BLaER1 treated with 17β-estradiol and CSF1 and Interleukin-3, amounts not matched to agents 10 nM and 100 nM (cell line): ENCODE measurements around the gene ZDHHC21.

Source experiments
- H3K27ac ChIP-seq, 11 experiments: shearing (Covaris generic); formaldehyde crosslinking; 2 replicates each; pipeline ENCODE4 v1.8.1; 2022
- H3K27me3 ChIP-seq, 11 experiments: shearing (Covaris generic); formaldehyde crosslinking; 2 replicates each; pipeline ENCODE4 v1.8.1; 2022
- H3K36me3 ChIP-seq, 11 experiments: shearing (Covaris generic); formaldehyde crosslinking; 2 replicates each; pipeline ENCODE4 v1.8.1; 2022
- H3K4me1 ChIP-seq, 10 experiments: shearing (Covaris generic); formaldehyde crosslinking; 2 replicates each; pipeline ENCODE4 v1.8.1; 2022
- H3K4me2 ChIP-seq, 11 experiments: shearing (Covaris generic); formaldehyde crosslinking; 2 replicates each; pipeline ENCODE4 v1.8.1; 2022
- H3K4me3 ChIP-seq, 10 experiments: shearing (Covaris generic); formaldehyde crosslinking; 2 replicates each; pipeline ENCODE4 v1.8.1; 2022
- H3K9ac ChIP-seq, 11 experiments: shearing (Covaris generic); formaldehyde crosslinking; 2 replicates each; pipeline ENCODE4 v1.8.1; 2022
- H3K9me3 ChIP-seq, 11 experiments: shearing (Covaris generic); formaldehyde crosslinking; replicated peaks in 1 of 11; 2 replicates each; pipeline ENCODE4 v1.8.1; 2022
- H4K20me1 ChIP-seq, 11 experiments: shearing (Covaris generic); formaldehyde crosslinking; 2 replicates each; pipeline ENCODE4 v1.8.1; 2022
- Cebpa-rat ChIP-seq, 11 experiments: shearing (Covaris generic); IDR thresholded peaks; 2 replicates each; pipeline ENCODE4 v1.8.1; 2022

The ZDHHC21 gene

DNA sequence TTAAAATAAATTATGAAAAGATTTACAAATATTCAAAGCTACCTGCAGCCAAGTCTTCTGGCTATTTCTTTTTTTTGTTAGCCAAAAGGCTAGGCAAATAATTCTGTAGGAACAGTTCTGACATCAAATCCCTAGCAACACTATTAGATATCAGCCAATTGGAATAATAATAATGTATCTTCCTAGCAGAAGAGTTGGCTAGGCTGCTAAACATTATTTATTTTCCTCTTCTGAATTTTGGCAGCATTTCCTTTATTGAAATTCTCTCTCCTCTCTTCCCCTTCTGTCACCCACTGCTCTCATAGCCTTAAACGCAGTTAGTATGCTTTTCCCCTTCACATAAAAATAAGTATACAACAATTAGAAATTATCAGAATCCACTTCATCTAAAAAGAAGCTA, 42.6 kb downstream of the ZDHHC21 start:
- Histone ChIP-seq H3K36me3 (peaks cover 10 to 23% (median 20%) of the 10 kb centered on the region in 11 experiments; a peak in 19 of 22 replicates), H3K27me3 (no peaks in the 10 kb centered on the region), H3K9me3 (peaks cover 11 to 19% (median 18%) of the 10 kb centered on the region in 11 experiments), H3K4me3 (no peak overlapping the region), H3K9ac (no peak overlapping the region), H3K4me1 (no peaks in the 10 kb centered on the region), H4K20me1 (no peaks in the 10 kb centered on the region), H3K4me2 (no peak overlapping the region), H3K27ac (no peak overlapping the region)
- no peak for TF ChIP-seq Cebpa-rat (IDR thresholded peaks at IDR 0.05)

GRCh38 chr9:14645648-14646047, 47.6 kb downstream of the ZDHHC21 start:
- no peak overlapping the region for H3K4me3 ChIP-seq
- H4K20me1 ChIP-seq = no peaks in the 10 kb centered on the region
- no peak overlapping the region for H3K4me2 ChIP-seq
- no peak overlapping the region for H3K27ac ChIP-seq
- no peak for TF ChIP-seq Cebpa-rat (IDR thresholded peaks at IDR 0.05)
- no peaks in the 10 kb centered on the region for H3K9me3 ChIP-seq
- H3K9ac ChIP-seq = no peak overlapping the region
- peaks cover 0 to 3% (median 0%) of the 10 kb centered on the region in 11 experiments; a peak in 1 of 22 replicates for H3K36me3 ChIP-seq
- no peaks in the 10 kb centered on the region for H3K27me3 ChIP-seq
- H3K4me1 ChIP-seq = no peaks in the 10 kb centered on the region

DNA sequence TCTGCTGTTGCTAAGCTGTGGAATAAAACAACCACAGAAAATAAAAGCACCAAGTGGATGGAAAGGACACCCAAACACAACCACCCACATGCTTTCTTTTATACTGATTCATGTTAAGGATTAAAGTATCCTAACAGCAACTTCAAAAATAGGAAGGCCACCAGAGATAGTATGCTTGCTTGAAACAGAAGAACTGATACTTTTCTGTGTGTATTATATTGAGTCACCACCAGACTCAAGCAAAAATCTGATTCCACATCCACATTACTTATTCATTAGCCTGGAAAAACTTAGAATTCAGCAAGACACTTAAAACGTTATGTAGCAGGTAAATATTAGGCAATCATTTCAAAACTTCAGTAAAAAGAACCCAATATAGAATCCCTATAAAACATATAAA, 52.3 kb downstream of the ZDHHC21 start:
- Histone ChIP-seq H3K9me3 (no peaks in the 10 kb centered on the region), H3K27ac (no peak overlapping the region), H3K9ac (no peak overlapping the region), H3K4me1 (no peaks in the 10 kb centered on the region), H3K4me3 (no peak overlapping the region), H4K20me1 (no peaks in the 10 kb centered on the region), H3K36me3 (peaks cover 0 to 10% (median 0%) of the 10 kb centered on the region in 11 experiments; a peak in 1 of 22 replicates), H3K4me2 (no peak overlapping the region), H3K27me3 (no peaks in the 10 kb centered on the region)
- TF ChIP-seq Cebpa-rat (IDR thresholded peaks at IDR 0.05) = no peak

DNA sequence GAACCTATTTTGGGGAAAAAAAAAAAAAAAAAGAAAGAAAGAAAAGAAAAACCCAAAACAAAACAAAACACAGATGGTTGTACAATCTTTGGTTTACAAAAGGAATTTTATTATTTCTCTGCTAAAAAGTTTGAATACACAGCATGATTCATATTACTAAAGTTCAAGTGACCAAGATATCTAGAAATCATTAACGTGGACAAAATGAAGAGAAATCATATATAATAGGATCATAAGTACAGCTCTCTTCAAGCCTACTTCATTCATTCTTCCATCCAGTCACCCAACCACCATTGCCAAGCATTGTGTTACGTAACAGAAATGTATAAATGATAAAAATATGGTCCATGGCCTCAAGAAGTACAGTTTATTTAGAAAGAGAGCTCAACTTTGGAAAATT, 52.9 kb downstream of the ZDHHC21 start:
- H3K9me3 ChIP-seq = 0 out of 22 replicates have a peak, but pooled peaks cover 0 to 3% (median 0%) of the 10 kb centered on the region in 11 experiments
- 0 out of 22 replicates have a peak, but pooled peaks cover 0 to 3% (median 0%) of the 10 kb centered on the region in 11 experiments for H4K20me1 ChIP-seq
- no peak overlapping the region for H3K9ac ChIP-seq
- no peak overlapping the region for H3K4me2 ChIP-seq
- no peaks in the 10 kb centered on the region for H3K27me3 ChIP-seq
- no peak overlapping the region for H3K4me3 ChIP-seq
- no peaks in the 10 kb centered on the region for H3K4me1 ChIP-seq
- H3K27ac ChIP-seq = no peak overlapping the region
- TF ChIP-seq Cebpa-rat (IDR thresholded peaks at IDR 0.05) = no peak
- H3K36me3 ChIP-seq = peaks cover 0 to 15% (median 0%) of the 10 kb centered on the region in 11 experiments; a peak in 5 of 22 replicates

- Histone ChIP-seq H3K27me3 (no peaks in the 10 kb centered on the region), H3K9me3 (peaks cover 10 to 38% (median 23%) of the 10 kb centered on the region in 11 experiments; a peak in 18 of 22 replicates), H3K9ac (no peak overlapping the region), H3K4me2 (no peak overlapping the region), H3K4me3 (no peak overlapping the region), H3K36me3 (peaks cover 21 to 59% (median 38%) of the 10 kb centered on the region in 11 experiments), H3K27ac (no peak overlapping the region), H3K4me1 (no peaks in the 10 kb centered on the region), H4K20me1 (0 out of 22 replicates have a peak, but pooled peaks cover 0 to 5% (median 0%) of the 10 kb centered on the region in 11 experiments)
- no peak for TF ChIP-seq Cebpa-rat (IDR thresholded peaks at IDR 0.05)
Observed at GRCh38 chr9:14633906-14634565, 59.2 kb downstream of the ZDHHC21 start.

- no peak for TF ChIP-seq Cebpa-rat (IDR thresholded peaks at IDR 0.05)
Observed at GRCh38 chr9:14633148-14633547, 60.1 kb downstream of the ZDHHC21 start.

DNA sequence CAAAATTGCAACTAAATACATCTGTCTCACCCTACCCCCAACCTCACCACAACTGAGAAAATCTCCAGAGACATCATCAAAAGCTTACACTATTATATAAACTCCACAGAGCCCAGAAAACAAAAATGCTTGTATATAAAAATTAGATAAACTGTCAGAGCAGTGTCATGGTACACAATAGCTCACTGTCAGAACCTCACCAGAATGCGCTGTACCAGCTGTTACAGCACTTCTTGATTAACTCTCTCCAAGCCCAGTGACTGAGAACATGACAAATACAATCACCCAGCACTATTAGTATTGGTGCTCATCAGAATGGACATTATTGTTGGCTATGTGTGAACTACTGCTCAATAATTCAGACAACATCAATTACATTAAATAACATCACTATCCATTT, 65.7 kb downstream of the ZDHHC21 start:
- Histone ChIP-seq H3K36me3 (peaks cover 11 to 37% (median 24%) of the 10 kb centered on the region in 11 experiments; a peak in 20 of 22 replicates), H4K20me1 (no peaks in the 10 kb centered on the region), H3K4me1 (peaks cover 0 to 8% (median 2%) of the 10 kb centered on the region in 10 experiments; a peak in 8 of 20 replicates), H3K9ac (no peak overlapping the region), H3K4me3 (no peak overlapping the region), H3K27ac (no peak overlapping the region), H3K27me3 (no peaks in the 10 kb centered on the region), H3K9me3 (peaks cover 0 to 21% (median 14%) of the 10 kb centered on the region in 11 experiments; a peak in 15 of 22 replicates), H3K4me2 (peak overlapping the region in 1 of 11 experiments; percentile 45; a peak in 2 of 22 replicates)
- TF ChIP-seq Cebpa-rat (IDR thresholded peaks at IDR 0.05) = no peak

More at GRCh38 chr9:14633148-14633547, 60.1 kb downstream of the ZDHHC21 start:
- no peaks in the 10 kb centered on the region for H3K4me1 ChIP-seq
- H3K27ac ChIP-seq = no peak overlapping the region
- no peak overlapping the region for H3K9ac ChIP-seq
- H3K27me3 ChIP-seq = no peaks in the 10 kb centered on the region
- H3K4me2 ChIP-seq = no peak overlapping the region
- H3K36me3 ChIP-seq = peaks cover 21 to 58% (median 38%) of the 10 kb centered on the region in 11 experiments
- peaks cover 10 to 38% (median 23%) of the 10 kb centered on the region in 11 experiments; a peak in 18 of 22 replicates for H3K9me3 ChIP-seq
- 0 out of 22 replicates have a peak, but pooled peaks cover 0 to 5% (median 0%) of the 10 kb centered on the region in 11 experiments for H4K20me1 ChIP-seq
- H3K4me3 ChIP-seq = no peak overlapping the region

DNA sequence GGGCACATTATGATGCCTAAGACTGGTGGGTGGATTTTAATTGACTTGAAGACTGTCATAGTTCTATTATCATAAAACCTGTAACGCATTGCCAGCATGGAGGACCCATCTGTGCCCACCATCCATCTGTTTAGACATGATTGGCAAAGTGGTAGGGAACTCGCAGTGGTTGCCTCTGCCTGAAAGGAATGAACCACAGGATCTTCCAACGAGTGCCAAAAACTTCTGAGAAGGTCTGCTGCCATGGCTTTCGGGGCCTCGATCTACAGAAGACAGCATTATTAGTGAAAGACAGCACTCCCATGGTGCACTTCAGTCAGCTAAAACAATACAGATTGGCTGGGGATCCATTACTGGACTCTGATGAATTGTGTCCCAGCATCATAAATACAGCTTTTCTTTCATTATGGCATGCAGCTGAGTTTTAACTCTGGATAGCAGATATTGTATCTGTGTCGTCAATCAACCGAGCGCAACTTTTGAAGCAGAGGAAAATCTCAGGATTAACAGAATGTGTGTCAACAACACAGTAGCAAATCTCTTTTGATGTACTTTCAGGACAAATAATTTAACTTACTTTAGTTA, 74.3 kb downstream of the ZDHHC21 start:
- no peak overlapping the region for H3K4me2 ChIP-seq
- no peak overlapping the region for H3K9ac ChIP-seq
- no peak for TF ChIP-seq Cebpa-rat (IDR thresholded peaks at IDR 0.05)
- H3K27ac ChIP-seq = no peak overlapping the region
- H3K9me3 ChIP-seq = no peaks in the 10 kb centered on the region
- H3K36me3 ChIP-seq = peaks cover 0 to 19% (median 6%) of the 10 kb centered on the region in 11 experiments; a peak in 7 of 22 replicates
- H4K20me1 ChIP-seq = no peaks in the 10 kb centered on the region
- H3K27me3 ChIP-seq = no peaks in the 10 kb centered on the region
- H3K4me1 ChIP-seq = no peaks in the 10 kb centered on the region
- no peak overlapping the region for H3K4me3 ChIP-seq

GRCh38 chr9:14616188-14616982, 76.8 kb downstream of the ZDHHC21 start:
- Histone ChIP-seq H3K27me3 (no peaks in the 10 kb centered on the region), H4K20me1 (no peaks in the 10 kb centered on the region), H3K27ac (no peak overlapping the region), H3K9ac (no peak overlapping the region), H3K9me3 (no peaks in the 10 kb centered on the region), H3K4me2 (no peak overlapping the region), H3K36me3 (peaks cover 0 to 10% (median 0%) of the 10 kb centered on the region in 11 experiments; a peak in 4 of 22 replicates), H3K4me1 (no peaks in the 10 kb centered on the region), H3K4me3 (no peak overlapping the region)
- TF ChIP-seq Cebpa-rat (IDR thresholded peaks at IDR 0.05) = no peak
